HG02870 (cell line): ENCODE results near the gene DNAL1.
A peak's percentile ranks its signal among the peaks of the same experiment; 100 is the strongest.
"Not testable (repeated sequence)": the region's sequence is repeated elsewhere in the genome, so short reads cannot be mapped to it uniquely, and the experiment has no call there.

ENCODE experiments used
- ATAC-seq: cut with Tn5 transposase; IDR thresholded peaks from one replicate; pipeline ENCODE4 v1.9.1; 2021; ENCODE audit warnings: mild to moderate bottlenecking, moderate library complexity; ENCODE audit not compliant: unreplicated experiment

Gene DNAL1

GRCh38 chr14:73696466-73697400, 51.9 kb downstream of the DNAL1 start:
- peak; percentile 85 for ATAC-seq

- ATAC-seq = no peak
Measured at GRCh38 chr14:73700325-73700724, 55.5 kb downstream of the DNAL1 start.

- not testable (repeated sequence) for ATAC-seq
Measured at GRCh38 chr14:73708076-73708475, 63.3 kb downstream of the DNAL1 start.

DNA sequence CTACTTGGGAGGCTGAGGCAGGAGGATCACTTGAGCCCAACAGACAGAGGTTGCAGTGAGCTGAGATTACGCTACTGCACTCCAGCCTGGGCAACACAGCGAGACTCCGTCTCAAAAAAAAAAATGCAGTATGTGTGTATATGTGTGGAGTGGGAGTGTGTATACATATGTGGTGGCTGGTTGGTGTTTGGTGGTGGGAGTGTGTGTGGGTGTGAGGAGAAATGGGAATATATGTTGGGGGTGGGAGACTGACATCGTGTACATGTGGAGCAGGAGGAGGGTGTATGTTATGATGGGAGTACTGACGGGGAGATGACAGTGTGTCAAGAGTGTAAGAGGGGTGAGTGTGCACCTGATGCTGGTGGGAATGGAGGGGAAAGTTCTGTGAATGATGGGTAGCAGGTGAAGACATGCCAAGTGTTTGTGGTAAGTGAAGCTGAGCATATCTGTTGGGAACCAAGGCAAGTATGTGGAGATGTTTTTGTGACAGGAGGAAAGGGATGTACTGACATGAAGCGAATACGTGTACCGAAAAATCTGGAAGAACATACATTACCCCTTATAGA, 65.2 kb downstream of the DNAL1 start:
- no peak for ATAC-seq

GRCh38 chr14:73710737-73711136, 66.0 kb downstream of the DNAL1 start:
- ATAC-seq = no peak

DNA sequence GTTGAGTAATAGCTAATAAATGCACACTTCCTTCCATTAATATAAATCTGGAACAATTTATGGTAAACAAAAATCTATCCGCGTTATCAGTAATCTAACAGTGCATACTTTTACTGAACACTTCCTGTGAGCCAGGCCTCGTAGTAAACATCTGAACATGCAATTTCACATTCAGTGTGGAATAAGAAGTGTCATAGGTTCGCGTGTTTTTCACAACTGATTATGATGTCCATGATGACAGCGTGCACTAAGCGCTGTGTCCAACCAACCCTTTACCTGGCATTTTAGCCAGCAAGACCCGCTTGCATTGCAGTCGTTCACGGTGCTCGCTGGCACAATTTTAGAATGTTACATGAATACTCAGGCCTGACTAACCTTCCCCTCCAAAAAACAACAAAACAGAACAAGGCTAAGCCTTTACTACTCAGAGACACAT, 67.3 kb downstream of the DNAL1 start:
- no peak for ATAC-seq

GRCh38 chr14:73712540-73713180, 67.9 kb downstream of the DNAL1 start:
- ATAC-seq = peak; percentile 42

GRCh38 chr14:73713206-73713802, 68.5 kb downstream of the DNAL1 start:
- ATAC-seq = no peak

DNA sequence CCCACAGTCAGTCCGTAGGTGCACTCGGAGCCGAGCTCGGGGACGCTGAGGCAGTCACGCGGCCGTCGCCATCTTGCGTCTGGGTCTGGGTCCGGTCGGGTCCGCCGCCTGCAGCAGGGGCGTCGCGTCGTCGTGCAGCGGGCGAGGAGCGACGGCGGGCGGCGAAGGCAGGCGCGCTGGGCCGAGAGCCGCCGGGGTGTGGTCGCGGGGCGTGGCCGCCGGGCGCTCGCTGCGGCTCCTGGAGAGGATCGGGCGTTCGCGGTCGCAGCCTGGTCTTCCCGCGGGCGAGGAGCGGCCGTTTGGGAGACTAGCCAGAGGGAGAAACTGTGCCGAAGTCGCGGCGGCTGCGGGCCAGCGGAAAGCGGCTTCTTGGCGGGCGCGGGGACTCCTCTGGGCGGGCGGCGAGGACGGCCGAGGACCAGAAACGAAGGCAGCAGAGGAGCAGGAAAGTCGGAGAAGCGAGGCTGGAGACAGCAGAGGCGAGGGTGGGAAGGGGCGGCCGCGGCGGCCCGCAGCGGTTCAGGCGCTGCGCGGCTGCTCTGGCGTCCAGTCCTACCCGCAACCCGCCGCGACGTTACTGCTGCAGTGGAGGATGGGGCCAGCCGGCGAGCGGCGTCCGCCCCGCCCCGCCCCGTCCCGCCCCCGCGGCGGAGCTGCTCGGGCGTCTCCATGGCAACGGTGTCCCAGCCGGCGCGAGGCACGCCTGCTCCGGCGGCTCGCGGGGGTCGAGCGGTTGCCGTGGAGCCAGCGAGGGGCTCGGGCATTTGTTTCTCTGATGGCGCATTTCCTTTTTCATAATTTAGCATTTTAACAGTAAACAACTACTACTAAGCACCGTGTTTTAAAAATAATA, 69.2 kb downstream of the DNAL1 start, which contains the start of gene PNMA1:
Gene PNMA1, minus strand, starts transcription at position 582 of the 853 bp plus-strand sequence. CDS start 745 bp downstream, outside the sequence.
- ATAC-seq = peak; percentile 56

- no peak for ATAC-seq
Measured at GRCh38 chr14:73714656-73715081, 69.9 kb downstream of the DNAL1 start.

DNA sequence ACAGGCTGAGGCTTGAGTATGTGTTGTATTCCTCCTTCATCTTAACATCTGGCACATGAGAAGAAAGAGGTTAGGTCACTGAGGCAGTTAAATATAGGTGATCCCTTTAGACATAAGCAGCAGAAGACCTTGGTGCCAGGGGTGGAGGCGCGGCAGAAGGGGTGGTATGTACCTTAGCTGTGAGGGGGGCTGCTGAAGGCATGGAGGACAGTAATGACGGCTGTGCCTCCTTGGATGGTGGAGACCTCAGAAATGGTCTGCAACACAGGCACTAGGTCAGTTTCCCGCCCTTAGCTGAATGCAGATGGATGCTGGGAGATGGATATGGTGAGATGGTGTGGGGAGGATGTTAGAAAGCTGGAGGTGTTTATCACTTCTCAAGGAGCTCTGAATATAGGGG, 70.9 kb downstream of the DNAL1 start:
- no peak for ATAC-seq

DNA sequence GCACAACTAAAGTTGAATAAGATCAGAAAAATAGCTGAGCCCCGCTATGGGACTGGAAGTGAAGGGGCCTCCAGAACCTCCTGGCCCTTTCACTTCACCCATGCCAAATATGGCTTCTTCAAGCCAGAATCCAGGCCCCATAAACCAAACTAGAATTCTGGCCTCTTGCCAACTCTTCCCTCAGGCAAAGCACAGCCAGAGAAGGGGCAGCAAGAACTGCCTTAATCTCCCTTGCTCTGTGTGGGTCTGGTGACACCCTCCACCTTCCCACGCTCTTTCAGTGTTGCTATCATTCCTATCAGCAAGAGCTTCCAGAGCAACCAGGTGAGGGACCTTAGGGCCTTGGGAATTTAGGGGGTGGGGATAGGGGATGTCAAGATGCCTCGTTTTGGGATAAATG, 72.5 kb downstream of the DNAL1 start:
- ATAC-seq = no peak

- ATAC-seq = no peak
Measured at GRCh38 chr14:73717711-73718417, 73.1 kb downstream of the DNAL1 start.

DNA sequence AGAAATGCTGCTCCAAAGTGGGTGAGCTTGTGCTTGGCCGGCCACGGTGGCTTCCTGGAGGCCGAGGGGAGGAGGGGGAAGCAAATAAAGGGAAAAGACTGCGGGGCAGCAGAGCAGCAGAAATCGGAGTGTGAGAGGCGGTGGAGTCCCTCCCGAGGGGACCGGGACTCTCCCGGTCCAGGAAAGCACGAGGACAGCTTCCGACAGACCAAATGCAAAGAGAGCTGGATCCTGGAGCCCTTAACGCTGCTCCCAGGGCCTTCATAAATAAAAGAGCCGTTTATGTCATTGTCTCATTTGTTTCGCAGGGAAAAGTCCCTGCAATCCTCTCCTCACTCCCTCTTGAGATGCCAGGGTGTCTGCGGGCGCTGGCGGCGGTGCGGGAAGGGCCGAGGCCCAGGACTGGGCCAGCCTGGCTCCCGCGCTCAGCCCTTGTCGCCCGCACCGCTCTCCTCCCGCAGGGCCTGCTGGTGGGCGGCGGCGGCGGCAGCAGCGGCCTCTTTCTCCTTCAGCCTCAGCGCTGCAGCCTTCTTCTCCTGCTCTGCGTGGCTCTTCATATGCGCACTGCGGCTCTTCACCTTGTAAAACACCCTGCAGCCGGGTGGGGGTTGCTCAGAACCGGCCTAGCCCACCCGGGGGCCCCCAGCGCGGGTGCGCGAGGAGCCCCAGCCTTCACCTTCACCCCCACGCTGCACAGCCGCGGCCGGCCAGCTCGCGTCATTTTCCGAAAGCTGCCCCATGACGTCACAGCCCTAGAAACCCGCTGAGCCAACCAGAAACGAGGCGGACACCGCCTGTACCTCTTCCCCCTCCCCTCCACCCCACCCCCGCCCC, 73.8 kb downstream of the DNAL1 start:
- no peak for ATAC-seq

GRCh38 chr14:73719361-73719760, 74.6 kb downstream of the DNAL1 start:
- no peak for ATAC-seq

DNA sequence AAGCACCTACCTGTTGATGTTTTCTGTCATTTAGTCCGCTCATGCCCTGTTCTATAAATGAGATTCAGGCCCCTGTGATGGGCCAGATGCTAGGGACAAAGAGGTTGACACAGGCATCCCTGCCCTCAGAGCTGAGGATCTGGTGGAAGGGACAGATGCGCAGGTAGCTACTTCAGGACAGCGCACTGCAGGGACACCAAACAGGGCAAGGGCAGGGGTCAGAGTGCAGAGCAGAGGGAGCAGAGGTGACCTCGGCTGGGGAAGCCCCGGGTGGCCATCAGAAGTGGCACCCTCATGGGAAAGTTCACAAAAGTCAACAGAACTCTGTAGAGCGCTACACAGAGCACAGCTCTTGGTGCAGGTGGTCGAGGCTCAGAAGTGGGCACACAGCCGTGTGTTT, 75.0 kb downstream of the DNAL1 start:
- ATAC-seq = no peak

- ATAC-seq = no peak
Measured at GRCh38 chr14:73720636-73721035, 75.8 kb downstream of the DNAL1 start.

DNA sequence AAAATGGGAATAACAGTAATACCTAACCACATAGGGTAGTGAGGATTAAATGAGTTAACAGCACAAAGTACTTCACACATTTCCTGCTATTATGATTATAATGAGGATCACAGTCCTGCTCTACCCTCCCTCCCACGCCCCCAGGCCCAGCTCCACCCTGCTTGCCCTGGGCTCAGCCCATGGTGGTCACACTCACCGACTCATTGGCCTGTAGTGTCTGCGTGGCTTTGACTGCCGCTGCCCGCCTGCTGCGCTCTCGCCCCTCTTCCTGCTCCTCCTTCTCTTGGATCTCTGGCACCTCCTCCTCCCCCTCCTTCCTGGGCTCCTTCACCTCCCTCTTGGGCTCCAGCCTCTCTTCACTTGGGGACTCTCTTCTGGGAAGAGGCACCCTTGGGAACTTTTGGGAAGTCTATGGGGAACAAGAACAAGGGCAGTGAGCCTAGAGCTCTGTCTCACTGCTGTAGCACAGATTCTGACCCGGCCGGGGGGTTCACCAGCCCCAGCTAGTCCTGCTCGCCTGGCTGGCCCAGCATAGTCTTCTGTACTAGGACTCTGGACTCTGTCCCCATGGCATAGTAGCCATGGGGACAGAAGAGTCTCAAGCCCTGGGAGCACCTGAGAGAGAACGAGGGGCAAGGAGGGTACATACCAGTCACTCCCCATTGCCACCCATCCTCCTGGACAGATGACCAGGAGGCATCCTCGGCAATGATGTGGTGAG, 76.5 kb downstream of the DNAL1 start:
- no peak for ATAC-seq
